SK-N-MC (cell line): Measurements from ENCODE around the gene KRT10.

Source experiments
- EZH2 ChIP-seq: fragments of 200-600 bp; sonication (generic); IDR thresholded peaks from one replicate; pipeline ENCODE4 v1.6.1; 2017; ENCODE audit warnings: antibody characterized with exemption
- FOXP2 ChIP-seq: optimal IDR thresholded peaks from 2 replicates; pipeline ENCODE3; 2011; ENCODE audit warnings: mild to moderate bottlenecking, moderate library complexity; ENCODE audit not compliant: insufficient read depth; ENCODE audit errors: extremely low read length, control extremely low read depth
- POLR2AphosphoS5 ChIP-seq: IDR thresholded peaks from 2 replicates; pipeline ENCODE4 v1.6.1; 2012; ENCODE audit warnings: mild to moderate bottlenecking, low read depth, low read length, borderline replicate concordance

DNA sequence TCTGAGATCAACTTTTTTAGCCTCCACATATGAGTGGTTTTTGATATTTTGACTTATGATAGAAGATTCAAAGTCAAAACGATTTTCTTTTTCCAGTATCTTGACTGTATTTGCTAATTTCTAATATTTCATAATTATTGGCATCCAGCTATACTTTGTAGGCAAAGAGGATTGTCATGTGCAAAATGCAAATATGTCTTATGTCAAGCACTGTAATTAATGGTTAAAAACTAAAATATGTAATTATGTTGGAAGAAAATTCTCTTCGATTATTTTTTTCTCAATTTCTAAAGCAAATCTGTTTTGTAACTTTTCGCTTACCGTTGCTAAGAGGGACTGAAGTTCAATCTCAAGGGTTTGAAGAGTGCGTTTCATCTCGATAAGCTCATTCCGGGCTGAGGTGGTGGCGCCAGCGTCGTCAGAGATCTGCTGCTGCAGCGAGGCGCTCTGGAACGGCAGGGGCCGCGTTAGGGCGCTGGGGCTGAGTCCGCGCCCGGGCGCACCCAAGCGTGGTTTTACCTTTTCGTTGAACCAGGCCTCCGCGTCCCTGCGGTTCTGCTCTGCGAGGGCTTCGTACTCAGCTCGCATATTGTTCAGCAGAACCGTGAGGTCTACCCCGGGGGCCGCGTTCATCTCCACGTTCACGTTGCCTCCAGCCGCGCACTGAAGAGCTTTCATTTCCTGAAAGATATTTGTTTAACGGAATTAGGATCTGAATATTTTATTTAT, 43.1 kb downstream of the KRT10 start:
- TF ChIP-seq EZH2 (no peak), POLR2AphosphoS5 (no peak), FOXP2 (no peak)
